ACHN (cell line): ENCODE data around the gene ZNF792.
"Not testable (repeated sequence)": the region's sequence is repeated elsewhere in the genome, so short reads cannot be mapped to it uniquely, and the experiment has no call there.

Experiments used
- DNase-seq: peaks from one replicate; pipeline ENCODE4 v3.0.0-alpha.2; 2015
- in situ Hi-C: cut with HindIII; loops from 2 replicates; pipeline ENCODE4 v1.10.0; 2017; ENCODE audit warnings: low sequenced_read_pairs, low pct_ligation_motif_present, low pct_unique_long_range_greater_than_20kb

Gene ZNF792

DNA sequence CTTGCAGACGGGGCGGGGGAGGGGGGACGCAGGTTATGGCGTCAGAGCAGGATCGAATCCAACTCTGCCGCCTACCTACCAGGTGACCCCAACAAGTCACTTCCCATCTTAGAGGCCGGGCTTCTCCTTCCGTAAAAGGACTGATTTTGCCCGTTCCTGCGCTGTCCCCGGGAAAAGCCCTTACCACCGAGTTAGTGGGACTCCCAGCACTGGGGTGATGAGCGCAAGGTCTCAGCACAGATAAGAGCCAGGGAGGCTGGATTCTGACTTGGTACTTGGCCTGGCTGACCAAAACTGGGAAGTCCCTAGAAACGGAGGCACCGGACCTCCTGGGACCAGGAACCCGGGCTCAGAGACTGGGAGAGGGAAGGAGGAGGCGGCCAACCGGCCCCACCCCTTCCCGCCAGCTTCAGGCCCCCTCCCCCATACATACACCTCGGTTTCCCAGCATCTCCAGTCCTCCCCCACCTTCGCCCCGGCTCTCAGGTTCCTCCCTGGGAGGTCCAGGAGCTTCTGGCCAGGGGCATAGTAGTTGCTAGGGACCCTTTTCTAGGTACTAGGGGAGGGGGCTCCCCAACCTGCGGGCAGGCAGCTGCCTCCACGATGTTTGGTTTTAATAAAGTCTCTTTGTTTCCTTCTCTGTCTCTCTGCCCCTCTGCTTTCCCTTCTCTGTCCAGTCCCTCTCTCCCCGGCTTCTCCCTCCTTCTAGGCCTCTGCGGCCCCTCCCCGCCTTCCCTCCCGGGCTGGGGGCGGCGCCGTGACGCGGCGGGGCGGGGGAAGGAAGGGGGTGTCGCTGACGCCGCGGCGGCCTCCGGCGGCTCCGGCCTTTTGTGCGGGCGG, 35.7 kb upstream of the ZNF792 start, which contains the start of gene GRAMD1A:
Gene GRAMD1A (plus strand): TSS at position 826 of the 840 bp plus-strand sequence. CDS start 156 bp downstream, outside the sequence.
- in situ Hi-C loops = no loop called here
- peak; percentile 82 for DNase-seq

DNA sequence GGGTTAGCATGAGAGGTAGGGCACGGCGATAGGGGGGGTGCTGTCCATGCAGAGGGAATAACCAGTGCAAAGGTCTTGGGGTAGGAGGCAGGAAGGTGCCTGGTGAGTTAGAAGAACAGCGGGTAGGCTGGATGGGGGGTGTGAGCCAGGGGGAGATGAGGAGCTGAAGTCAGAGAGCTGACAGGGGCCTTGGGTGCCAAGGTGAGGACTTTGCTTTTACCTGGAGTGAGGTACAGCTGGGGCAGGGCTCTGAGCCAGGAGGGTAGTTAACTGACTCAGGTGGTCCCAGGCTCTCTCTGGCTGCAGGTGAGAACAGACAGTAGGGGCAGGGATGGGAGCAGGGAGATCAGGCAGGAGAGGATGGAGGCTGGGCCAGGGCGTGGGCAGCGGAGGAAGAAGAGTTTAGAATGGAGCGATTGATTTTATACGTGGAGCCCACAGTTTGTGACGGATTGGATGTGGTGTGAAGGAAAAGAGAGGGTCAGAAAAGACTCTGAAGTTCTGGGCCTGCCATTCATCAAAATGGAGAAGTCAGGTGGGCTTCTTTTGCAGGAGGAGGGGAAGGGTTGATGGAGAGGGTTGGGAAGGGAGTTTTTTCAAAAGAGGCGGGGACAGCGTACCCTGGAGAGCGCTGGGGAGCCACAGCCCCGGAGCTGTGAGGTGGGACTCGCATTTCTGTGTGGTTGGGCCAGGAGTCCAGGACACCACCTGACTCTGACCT, 34.9 kb upstream of the ZNF792 start:
- in situ Hi-C loops = no loop called here
- no peak for DNase-seq

DNA sequence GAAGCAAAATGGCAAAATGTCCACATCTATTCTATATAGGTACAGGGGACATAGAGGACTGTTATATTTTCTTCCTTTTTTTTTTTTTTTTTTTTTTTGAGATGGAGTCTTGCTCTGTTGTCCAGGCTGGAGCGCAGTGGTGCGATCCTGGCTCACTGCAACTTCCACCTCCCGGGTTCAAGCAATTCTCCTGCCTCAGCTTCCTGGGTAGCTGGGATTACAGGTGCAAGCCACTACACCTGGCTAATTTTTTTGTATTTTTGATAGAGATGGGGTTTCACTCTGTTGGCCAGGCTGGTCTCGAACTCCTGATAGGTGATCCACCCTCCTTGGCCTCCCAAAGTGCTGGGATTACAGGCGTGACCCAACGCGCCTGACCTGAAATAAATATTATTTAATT, 34.2 kb upstream of the ZNF792 start:
- in situ Hi-C loops, DNase-seq: not testable (repeated sequence)

DNA sequence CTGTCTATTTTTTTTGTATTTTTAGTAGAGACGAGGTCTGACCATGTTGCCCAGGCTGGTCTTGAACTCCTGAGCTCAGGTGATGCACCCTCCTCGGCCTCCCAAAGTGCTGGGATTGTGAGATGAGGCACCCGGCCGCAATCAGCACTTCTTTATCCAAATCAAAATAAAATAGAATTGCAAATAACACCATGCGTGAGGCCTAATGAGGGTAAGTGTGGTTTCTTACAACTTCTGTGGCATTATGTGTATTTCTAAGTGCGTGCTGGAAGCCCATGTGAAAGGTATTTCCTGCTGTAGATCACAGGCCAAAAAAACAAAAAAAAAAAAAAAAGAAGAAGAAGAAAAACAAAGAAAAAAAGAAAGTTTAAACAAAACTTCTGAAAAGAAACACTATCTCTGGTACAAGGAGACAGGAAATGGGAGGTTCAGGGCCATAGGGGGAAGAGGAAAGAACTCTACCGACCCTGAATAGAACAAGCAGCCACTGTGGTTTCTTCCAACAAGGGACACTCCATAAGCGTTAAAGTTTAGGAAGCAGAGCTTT, 33.1 kb upstream of the ZNF792 start:
- DNase-seq = no peak
- in situ Hi-C loops = no loop called here

DNA sequence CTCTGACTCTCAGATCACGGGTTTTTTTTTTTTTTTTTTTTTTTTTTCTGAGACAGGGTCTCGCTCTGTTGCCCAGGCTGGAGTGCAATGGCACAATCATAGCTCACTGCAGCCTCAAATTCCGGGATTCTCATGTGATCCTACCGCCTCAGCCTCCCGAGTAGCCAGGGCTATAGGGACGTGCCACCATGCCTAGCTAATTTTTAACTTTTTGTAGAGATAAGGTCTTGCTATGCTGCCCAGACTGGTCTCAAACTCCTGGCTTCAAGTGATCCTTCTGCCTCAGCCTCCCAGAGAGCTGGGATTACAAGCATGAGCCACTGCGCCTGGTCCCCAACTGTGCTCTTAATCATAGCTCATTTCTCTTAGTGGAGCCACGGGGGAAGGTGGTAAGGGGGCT, 31.5 kb upstream of the ZNF792 start:
- no peak for DNase-seq
- in situ Hi-C loops = no loop called here

DNA sequence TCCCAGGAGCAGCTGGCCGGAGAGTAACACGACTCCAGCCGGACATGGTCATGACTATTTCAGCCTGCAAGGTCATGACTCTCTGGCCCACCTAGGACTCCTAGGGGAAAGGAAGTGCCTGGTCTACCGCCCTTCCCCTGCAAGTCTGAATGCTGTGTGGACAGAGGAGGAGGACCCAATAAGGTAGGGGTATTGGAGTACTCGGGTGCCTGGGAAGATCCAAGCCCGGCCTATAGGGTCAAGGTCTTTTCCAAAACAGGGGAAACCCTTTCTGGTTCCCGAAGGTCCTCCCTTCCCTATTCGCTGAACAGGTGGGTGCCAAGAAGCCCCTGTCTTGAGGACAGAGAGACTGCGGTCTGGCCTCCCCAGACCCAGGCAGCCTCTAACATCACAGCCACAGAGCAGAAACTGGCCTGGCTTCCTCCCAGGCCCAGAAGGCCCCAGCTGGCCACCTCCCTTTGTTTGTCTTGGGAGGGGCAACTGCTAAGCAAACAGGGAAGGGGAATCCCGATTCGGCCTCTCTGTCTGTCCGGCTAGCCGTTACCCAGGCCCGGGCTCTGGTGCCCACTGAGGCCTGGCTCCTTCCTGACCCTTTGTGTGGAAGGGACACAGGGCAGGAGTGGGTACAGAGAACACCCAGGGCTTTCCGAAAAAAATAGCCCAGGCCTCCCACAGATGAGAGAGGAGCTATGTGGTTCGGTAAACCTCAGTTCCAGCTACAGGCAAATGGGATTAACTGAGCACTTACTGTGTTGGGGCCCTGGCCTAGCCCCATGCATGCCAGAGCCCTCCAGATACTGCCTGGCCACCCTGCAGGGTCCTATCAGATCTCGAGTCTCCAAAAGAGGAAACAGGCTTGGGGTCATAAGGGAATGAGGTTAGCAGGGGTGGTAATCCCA, 30.9 kb upstream of the ZNF792 start:
- in situ Hi-C loops = no loop called here
- no peak for DNase-seq

DNA sequence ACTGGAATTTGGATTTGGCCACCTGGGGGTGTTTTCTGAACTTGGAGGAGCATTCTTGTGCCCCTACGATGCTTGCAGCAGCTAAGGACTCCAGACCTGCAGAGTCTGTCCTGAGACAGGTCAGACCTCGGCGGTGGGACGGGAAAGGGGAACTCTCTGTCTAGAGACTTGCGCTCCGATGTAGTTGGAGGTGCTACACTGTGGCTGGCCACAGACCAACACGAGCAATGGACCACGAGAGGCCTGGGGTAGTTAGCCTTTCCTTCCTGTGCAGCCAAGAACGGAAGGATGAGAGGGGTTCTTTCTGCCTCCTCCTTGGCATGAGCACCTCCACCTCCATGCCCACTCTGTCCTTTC, 30.2 kb upstream of the ZNF792 start:
- DNase-seq = no peak
- in situ Hi-C loops = no loop called here

DNA sequence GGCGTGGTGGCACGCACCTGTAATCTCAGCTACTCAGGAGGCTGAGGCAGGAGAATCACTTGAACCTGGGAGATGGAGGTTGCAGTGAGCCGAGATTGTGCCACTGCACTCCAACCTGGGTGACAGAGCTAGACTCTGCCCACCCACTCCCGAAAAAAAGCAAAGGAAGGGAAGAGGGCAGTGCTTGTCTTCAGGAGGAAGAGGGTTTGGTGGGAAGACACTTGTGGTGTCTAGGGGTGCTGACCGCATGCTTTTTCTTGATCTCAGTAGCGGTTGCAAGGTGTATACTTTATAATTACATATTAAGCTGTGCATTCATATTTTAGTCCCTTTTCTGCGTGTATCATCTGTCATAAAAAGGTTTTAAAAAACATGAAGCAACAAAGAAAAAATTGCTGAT, 28.6 kb upstream of the ZNF792 start:
- DNase-seq, in situ Hi-C loops: not testable (repeated sequence)

DNA sequence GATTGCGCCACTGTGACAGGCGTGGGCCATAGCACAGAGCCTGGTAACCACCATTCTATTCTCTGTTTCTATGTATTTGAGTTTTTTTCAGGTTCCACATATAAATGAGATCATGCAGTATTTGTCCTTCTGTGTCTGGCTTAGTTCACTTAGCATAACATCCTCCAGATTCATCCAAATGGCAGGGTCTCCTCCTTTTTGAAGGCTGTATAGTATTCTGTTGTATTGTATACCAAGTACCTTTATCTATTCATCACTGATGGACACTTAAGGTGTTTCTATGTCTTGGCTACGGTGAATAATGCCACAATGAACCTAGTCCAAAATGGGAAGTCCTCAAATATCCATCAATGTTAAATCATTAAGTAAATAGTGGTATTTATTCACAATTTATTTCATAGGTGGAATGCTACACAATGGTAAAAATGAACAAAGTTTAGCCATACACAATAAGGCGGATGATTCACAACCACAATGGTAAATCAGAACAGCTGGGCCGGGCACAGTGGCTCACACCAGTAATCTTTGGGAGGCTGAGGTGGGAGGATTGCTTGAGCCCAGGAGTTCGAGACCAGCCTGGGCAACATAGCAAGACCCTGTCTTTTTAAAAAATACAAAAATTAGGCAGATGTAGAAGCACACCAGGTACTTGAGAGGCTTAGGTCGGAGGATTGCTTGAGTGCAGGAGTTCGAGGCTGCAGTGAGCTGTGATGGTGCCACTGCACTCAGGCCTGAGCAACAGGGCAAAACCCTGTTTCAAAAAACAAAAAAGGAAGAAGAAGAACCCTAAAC, 27.7 kb upstream of the ZNF792 start:
- no peak for DNase-seq
- in situ Hi-C loops = no loop called here

DNA sequence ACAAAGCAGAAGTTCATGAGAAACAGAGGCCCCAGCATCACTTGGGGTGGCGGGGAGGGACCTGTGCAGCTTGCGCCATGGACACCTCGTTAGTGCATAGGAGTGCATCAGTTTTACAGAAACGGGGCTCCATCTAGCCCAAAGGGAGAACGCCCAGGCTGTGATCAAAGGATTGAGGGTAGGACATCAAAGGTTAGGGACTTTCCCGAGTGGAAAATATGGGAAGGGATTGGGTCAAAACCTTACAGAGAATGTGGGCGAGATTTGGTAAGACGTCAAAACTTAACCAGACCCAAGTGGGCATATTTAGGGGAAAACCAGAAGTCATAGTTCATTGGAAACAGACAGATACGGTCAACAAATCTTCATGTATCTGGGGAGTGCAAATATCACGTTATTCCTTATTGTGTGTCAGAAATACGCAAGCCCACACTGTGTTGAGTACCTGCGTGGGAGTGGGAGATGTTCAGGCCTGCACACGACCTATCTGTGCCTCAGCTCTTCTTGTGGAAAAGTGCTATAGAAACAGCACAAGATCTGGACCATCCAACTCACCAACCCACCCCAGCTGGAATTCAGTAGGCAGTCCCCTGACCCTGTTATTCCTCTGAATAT, 26.7 kb upstream of the ZNF792 start:
- in situ Hi-C loops = no loop called here
- no peak for DNase-seq

DNA sequence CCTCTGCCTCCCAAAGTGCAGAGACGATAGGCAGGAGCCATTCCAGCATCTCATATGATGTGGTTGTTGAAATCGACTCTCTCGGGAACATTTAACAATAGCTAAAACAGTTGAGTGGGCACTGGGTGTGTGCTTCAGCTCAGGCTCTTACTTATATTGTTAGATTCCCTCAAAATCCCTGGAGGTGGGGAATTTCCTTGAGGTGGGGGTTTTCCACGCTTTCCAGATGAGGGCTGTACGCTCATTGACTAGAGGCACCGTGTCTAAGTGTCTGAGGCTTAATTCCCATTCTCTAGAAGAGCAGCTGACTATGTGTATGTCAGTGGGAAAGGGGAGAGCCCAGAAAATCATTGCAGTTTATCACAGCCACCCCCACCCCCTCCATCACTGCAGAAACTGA, 25.3 kb upstream of the ZNF792 start:
- no peak for DNase-seq
- in situ Hi-C loops = no loop called here

DNA sequence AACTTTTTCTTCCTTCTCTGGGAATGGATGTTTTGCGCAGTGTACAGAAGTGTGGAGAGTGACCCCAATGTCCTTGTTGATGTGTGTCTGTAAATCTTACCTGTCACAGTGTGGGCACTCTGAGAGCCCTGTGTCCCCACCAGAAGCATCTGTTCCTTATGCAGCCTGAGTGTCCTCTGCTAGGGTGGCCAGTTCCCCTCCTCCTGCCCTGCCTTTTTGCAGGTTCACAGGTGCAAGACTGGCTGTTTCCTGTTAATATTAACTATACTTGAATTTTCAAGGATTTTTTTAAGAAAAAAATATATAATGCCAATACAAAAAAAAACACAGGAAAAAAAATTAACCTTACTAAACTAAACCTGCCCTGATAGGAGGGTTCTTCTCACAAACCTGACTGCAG, 24.1 kb upstream of the ZNF792 start:
- in situ Hi-C loops = no loop called here
- DNase-seq = no peak

DNA sequence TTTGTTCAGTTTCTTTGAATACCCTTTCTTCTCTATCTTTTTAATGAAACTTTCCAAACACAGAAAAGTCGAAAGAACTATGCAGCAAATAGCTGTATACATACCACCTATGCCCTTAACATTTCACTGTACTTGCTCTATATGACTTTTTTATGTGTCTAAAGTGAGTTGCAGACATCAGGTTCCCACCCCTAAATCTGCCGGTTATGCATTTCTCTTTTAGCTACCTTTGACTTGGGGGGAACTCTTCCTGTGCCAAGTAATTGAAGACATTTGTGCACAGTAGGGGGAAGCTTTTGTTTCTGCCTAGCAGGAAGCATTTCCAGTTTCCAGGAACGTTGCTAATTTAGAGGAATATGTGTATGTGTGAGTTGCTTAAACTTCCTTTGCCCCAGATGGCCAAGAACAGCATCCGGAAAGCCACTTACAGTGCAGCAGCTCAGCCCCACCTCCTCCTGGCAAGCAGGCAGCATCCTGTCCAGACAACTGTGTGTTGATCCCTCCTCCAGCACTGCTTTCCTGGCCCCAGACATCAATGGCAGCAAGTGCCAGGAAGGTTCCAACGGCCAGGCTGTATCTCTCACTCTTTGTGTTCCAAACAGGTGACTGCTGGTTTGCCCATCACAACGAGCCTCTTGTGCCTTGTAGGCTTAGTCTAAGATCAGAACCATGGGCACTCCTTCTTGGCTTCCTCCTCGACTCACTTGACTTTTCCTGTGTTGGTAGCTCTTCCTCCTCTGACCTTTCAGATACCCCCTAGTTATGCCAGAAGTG, 21.4 kb upstream of the ZNF792 start:
- DNase-seq = no peak
- in situ Hi-C loops = no loop called here

DNA sequence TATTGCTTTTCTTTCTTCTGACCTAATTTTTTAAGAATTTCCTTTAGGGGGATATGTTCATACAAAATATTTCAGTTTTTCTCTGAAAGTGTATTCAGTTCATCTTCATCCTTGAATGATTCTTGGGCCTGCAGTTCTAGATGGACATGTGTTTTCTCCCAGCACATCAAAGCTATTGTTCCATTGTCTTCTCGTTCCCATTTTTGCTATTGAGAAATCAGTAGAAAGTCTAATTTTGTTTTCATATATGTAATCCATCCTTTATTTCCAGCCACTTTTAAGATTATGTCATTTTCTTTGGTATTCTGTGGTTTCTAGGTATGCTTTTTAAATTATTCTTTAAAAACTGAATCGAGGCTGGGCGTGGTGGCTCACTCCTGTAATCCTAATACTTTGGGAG, 20.3 kb upstream of the ZNF792 start:
- DNase-seq = no peak
- in situ Hi-C loops = no loop called here

DNA sequence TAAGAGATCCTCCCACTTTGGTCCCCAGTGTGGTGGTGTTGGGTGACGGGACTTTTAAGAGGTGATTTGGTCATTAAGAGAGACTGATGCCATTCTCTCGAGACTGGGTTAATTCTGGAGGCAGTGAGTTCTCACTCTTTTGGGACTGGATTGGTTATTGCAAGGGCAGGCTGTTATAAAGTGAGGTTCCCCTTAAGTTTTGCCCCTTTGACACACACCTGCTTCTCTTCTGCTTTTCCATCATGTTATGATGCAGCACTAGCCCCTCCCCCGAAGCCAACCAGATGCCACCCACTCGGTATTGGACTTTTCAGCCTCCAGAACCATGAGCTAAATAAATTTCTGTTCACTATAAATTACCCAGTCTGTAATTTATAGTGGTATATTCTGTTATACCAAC, 19.8 kb upstream of the ZNF792 start:
- in situ Hi-C loops = no loop called here
- DNase-seq = no peak

DNA sequence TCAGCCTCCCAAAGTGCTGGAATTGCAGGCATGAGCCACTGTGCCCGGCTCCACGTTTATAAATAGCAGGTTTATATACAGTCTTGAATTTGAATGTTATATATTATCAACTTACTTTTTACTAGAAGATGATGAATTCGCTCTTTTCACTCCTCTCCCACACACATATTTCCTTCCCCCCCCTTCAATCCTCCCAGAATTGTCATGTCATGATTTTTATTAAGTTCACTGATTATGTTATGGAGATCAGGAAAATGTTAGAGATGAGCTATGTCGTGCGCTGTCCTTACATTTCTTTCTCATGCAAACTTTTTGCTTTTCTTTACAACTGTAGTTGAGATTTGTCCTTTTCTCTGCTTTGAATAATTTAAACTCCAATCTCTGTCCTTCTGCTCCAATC, 18.2 kb upstream of the ZNF792 start:
- DNase-seq = no peak
- in situ Hi-C loops = no loop called here
